Right lobe of liver (tissue), 4 donors: Measurements from ENCODE around the gene PLD5.

Experiments used
- CTCF ChIP-seq, 4 donors: fragments of 200-600 bp in 3 of 4; fragments of 450-650 bp in 1 of 4; IDR thresholded peaks; one replicate each; pipeline versions ENCODE4 v1.5.1 to v1.8.0; 2016 to 2022; ENCODE audit warnings: antibody characterized with exemption in 4 of 4, mild to moderate bottlenecking in 2 of 4
- POLR2A ChIP-seq: fragments of 450-650 bp; IDR thresholded peaks from one replicate; pipeline ENCODE4 v1.6.1; 2017; ENCODE audit warnings: antibody characterized with exemption, mild to moderate bottlenecking
- donor health status: DM: no; HTN: no; CAD: no.
- donor health status: DM: no; HTN: no; CAD: no.
- donor health status: DM: no; HTN: yes; CAD: no.

- TF ChIP-seq CTCF (IDR thresholded peaks at IDR 0.05) (peak; percentile 41 to 70 (median 63)), POLR2A (no peak)
Measured at GRCh38 chr1:242454262-242455051, 70.0 kb downstream of the PLD5 start.
